Measurements from ENCODE around the gene BRD4.

The BRD4 gene

DNA sequence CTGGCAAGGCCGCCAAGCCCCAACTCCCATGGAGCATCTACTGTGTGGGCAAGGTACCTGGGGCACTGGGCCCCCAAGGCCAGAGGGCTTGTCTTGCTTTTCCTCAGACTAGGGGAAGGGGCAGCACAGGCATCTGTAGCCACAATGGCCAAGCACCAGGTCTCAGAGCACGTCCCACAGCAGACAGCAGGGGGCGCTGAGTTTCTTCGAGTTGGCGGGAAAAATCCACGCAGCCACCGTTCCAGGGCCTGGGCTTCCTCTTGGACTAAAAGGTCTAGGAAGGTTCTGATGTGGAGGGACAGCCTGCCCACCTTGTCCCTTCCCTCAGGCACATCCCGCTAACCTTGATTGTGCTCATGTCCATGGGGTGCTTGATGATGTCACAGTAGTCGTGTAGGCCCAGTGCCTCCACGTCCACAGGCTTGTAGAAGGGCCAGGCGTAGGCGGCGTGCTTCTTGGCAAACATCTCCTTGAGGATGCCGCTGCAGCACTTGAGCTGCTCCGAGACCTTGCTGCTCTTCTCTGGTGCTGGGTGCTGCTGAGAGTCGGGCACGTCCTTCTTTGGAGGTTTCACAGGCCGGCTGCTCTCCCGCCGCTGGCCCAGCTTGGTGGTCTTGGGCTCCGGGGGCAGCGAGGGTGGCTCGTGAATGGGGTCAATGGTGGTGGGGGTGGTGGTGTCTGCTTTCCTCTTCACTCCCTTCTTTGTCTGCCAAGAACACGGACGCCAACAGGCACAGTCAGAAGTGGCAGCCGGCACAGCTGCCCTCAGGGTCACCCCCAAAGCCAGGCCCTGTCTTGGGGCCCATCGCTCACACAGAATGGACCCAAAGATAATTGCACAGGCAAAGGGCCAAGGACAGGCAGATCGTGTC lies 68.0 kb downstream of the BRD4 start:
- DNase-seq = peak; percentile 52 to 82

DNA sequence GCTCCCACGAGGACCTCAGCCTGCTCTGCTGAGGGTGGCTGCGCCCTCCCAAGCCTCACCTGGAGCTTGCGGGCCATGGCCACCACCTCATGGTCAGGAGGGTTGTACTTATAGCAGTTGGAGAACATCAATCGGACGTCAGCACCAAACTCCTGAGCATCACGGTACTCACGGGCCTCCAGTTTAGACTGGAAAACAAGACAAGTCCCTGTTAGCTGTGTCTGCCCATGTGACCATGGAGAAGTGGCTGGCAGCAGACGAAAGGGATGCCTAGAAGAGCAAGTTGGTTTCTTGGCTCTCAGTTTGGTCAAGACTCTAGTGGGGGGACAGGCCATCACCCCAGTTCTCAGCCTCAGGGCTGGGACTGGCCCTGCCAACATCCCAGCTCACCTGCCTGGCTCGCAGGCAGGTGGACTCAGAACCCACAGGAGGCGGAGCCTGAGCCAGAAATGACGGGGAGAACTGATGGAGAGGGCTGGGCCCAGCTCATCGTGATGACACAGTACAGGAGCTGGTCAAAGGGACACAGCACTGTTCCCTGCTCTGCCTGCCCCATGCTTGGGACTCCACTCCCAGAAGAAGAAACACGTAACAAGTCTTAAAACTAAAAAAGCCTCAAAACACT lies 68.9 kb downstream of the BRD4 start:
- no peak for DNase-seq

DNA sequence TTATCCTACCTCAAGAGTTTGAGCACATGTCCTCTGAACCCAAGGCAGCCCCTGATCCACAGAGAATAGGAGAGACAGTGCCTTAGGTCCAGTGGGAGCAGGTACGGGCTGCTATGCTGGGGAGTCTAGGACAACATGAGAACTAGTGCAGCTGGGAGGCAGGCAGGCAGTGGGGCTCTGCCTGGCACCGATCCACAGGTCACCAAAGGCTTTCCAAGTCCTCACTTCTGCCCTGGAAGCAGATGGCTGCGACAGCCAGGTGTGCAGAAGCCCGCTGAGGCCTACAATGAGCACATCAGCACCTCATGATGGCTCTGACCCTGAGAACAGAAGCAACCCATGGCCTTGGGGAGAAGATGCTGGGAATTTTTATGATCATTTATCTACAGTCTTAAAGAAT lies 70.3 kb downstream of the BRD4 start:
- no peak for DNase-seq

DNA sequence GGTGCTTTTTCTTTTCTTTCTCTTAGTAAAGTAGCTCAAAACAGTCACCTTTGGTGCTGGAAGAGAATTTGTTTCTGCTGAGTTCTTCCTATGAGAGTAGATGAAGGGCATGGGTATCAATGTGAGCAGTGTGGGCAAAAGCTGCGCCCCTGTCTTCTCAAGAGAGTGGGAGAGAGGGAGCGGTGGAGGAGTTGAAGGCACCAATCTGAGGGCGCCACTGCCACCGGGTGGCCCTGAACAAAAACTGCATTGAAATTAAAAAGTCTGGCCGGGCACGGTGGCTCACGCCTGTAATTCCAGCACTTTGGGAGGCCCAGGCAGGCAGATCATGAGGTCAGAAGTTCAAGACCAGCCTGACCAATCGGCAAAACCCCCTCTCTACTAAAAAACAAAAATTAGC lies 71.4 kb downstream of the BRD4 start:
- DNase-seq = peak; percentile 5 to 43

DNA sequence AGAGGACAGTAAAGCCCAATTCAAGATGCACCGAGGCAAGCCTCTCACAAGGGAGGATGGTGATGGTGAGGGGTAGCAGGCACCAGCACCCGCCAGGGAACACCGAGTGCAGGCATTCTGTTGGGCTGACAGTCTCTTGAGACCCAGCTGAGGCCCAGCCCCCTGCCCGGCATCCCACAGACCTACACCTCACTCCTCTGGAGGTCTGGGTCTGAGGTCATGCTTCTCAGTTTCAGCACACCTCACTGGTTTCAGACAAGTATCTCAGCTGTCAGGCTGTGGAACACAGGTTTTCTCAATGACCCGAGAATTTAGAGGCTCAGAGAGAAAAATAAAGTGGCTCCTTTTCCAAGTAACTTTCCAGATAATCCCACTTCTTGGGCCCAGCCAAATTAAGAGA lies 72.4 kb downstream of the BRD4 start:
- DNase-seq = no peak

DNA sequence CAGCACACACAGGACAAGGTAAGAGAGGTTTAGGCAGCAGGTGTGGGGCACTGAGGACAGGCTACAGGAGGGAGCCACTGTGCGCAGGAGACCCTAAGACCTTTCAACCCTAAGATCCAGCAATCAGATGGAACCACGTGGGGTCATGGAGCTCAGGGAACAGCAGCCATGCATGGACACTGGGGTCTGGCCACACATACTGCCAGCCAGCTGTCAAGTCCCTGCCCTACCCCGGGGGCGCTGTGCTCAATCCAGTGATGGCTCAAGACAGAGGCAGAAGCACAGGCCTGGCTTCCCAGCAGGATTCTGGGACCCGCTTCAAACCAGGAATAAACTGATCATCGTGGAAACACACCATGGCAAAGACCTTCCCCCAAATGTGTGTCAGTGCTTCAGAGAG lies 74.6 kb downstream of the BRD4 start:
- DNase-seq = no peak

DNA sequence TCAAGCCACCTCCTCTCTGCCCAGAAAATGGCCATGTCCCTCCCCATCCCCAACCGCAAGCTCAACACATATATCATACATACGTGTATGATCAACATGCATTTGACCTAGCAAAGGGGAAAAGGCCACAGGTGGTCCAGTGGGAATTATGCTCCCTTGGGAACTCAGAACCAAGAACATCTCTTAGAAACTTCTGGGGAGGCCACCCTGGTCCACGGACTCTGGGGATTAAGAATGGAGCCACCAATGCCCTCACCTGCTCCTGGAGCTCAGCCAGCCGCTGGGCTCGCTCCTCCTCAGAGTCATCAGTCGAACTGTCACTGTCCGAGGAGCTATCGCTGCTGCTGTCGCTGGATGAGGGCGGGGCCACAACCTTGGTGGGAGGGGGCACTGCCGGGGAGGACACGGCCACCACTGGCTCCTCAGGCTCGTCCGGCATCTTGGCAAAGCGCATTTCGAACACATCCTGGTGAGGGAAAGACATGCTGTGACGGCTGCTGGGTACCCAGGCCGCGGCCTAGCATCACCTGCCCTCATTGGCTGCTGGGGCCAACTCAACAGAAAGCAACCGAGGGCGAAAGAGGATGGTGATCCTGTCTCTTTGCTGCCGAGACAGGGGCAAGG lies 75.5 kb downstream of the BRD4 start:
- DNase-seq = no peak

DNA sequence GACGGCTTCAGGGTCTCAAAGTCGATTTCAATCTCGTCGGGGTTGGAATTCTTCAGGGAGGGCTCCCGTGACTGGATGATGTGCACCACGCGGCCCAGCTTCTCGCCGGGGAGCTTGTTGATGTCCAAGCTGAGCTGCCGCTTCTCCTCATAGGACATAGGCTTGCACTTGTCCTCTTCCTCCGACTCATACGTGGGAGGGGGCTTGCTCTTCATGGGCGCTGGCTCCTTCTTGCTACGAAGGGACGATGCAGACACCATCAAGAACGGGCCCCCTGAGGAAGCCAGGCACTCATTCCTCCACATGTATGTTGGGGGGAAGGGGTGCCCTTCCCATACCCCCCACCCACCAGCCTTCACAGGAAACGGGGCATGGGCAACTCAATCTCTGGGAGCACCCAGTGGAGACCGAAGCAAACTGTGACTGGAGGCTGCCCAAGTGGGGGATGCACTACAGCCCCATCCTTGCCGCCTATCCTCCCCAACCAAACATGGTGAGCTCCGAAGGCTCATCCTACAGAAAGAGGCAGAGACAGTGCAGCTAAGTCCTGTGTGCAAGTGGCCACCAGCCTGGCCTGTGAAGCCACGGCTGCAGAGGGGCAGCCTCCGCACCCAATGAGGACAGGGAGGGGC lies 76.9 kb downstream of the BRD4 start:
- no peak for DNase-seq

DNA sequence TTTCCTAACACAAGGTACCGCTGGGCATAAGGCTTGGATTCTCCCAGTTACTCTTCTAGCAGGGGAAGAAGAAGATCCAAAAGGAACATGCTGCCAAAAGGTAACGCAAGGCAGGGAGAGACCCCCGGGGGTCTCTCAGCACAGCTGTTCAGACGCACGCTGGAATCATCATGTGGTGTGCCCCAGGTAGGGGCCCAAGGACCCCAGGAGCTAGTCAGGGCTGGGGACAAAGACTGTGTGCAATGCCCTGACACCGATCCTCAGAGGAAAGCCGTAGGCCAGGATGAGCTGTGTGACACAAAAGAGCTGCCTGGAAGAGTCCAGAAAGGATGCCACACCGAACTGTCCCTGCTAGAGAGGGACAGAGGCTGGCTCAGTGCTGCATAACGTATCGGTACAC lies 77.8 kb downstream of the BRD4 start:
- DNase-seq = no peak

DNA sequence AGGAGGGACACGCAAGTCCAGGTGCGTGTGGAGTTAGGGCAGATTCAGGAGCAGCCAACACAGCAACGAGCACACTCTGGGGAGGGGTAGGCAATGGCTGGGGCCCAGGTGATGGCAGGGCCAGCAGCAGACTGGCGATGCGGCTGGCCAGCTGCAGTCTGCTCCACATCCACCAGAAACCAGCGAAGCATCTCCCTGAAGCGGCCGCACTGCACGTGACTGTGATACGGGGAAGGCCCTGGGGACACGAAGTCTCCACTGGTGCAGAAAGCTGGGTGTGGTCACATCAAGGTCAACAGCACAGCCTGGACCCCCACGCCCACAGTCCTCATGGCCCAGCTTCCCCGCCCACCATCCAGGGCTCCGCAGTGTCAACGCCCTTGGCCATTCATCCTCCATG lies 78.8 kb downstream of the BRD4 start:
- no peak for DNase-seq

DNA sequence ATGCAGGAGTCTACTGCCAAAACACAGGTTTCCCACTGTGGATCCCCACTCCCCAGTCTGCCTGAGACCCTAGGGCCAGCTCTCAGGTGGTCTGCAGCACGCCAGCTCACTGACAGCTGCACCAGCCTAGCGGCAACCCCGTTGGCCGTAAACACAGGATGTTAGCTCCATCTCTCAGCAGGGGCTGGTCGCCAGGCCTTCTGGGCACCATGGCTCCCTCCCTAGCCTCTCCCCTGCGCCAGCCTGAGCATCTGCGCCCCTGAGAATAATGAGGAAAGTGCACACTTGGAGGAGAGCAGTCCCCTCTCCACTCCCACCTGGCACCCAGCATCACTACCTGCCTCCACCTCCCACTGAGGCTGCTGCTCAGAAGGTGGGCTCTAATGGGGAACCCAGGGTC lies 79.3 kb downstream of the BRD4 start:
- DNase-seq = peak in 1 of 2 experiments; percentile 18

DNA sequence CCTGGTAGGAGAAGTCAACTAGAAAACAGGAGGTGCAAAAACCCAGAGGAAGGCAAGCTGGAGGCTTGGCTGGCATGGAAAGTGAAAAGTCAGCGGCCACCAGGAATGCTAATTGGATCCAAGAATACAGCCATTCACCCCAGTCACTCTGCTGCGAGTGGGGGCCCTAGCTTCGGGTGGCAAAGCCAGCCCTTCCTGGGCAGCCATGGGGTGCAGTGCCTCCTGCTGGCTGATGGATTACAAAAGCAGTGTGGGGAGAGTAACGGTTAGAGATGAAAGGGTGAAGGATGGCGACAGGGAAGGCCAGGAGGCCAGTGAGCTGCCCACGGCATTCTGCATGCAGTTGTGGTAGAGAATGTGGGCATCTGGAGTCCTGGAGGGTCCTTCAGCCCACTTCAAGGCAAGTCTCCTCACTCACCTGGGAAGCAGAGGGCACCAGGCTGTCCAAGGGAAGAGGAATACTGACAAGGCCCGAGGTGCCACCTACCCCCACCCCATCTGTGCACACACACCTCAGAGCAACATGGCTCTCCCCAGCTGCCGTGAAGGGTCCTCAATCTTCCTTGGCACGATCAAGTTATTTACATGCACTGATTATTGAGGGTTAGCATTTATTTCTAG lies 79.8 kb downstream of the BRD4 start:
- no peak for DNase-seq

DNA sequence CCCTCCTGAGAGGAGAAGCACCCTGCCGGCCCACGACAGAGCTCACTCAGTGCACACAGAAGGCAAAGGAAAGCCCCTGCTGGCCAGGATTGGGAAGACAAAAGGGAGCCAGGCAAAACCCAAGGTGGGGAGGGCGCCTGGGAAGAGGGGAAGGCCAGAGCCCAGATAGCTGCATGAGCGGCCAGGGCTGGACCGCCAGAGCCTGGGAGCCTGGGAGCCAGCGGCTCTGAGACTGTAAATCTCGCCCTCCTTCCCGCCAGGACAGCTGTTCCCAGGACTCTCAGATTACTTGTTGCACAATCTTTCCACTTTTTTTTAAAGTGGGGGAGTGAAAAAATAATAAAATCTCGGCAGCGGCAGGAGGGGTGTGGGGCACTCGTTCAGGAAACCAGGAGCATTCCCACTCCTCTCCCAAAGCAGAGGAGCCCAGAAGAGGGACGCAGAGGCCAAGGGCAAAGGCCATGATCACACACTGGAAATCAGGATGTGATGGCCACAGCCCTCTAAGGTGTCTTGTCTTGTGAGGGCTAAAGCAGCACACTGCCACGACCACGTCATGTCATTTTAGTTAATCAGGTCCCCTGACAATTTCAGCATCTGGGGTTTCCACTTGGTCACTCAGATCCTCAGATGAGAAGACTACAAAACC lies 80.5 kb downstream of the BRD4 start:
- peak; percentile 34 to 56 for DNase-seq

DNA sequence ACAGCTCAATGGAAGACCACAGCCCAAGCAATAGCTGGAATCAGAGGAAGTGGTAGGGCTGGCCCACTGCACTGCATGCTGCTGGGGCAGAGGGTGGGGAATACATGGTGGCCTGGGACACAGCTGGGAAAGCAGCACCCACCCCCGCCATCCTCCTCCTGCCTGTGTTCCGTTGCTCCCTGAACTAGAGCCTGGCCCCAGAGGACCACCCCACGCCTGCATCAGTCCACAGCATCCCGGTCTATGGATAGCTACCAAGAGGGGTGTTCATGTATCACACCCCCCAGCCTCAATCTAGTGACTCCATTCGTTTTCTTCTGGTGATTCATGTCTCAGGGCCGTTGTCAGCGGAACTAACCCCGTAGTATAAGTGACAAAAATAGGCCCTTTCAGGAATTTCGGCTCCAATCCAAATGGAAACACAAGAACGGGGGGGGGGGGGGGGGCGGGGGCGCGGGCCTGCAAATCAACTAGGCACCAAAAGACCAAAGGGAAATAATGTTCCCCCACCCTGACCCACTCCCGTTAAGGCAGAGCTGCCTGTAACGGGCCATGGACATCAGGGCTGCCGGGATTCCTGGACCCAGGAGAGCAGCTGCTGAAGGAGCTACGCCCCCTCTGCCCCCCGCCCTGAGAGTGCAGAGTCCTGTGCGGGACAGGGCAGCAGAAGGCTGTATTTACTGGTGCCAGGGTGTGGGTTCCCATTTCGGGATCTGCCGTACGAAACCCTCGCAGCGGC lies 81.2 kb downstream of the BRD4 start:
- no peak for DNase-seq

DNA sequence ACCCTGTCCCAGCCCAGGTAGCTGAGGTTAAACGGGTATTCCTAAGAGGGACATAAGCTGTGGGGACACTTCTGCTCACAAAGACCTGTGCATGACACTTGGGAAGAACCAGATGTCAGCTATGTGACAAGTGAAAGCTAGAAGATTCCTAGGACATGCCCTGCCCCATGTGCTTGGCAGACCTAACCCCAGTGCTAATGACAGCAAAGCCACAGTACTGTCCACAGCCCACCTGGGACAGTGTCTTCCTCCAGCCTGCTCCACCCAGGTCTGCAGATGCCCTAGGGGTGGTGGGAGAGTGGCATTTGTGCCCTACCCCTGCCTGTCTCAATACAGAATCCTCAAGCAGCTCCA lies 81.7 kb downstream of the BRD4 start:
- DNase-seq = no peak

DNA sequence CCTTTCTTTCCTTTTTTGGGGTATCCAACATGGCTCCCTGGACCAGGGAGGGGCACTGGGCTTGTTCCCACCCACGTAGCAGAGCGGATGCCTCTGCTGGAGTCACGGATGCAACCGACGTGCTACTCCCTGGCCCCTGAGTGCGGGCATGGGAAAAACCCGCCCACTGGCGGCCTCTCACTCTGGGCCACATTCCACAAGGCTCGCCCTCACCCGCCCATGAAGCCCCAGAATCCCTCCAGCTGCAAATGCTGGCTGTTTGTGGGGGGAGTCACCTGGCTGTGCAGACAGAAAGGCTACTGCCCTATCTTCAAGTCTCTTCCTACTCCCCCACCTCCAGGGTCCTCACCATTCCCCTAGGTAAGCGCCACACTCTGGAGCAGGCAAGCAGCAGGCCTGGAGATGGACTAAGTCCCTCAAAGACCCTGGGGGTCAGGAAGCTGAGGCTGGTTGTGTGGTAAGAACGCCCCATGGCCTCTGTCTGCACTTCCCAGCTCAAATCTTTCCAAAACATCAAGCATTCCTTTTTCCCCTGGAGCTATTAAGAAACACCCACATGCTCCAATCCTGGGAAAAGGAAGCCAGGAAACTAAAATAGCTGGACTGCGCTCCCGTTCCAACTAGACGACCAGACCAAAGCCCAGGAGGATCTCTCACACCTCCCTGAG lies 82.2 kb downstream of the BRD4 start:
- DNase-seq = no peak

DNA sequence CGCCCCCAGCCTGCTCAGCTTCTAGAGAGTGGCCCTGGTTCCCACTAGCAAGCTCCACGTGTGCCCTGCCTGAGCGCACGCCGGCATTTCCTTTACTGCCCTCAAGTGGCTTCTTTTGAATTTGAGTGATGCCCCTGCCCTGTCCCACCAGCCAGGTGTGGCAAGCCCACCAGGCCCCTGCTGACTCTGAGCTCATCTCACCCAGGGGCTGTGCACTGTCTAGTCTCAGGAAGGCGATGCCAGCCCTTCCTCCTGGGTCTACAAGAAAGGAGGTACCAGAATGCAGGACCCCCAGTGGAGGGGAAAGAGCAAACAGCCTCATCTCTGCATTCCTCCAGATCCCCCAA lies 82.8 kb downstream of the BRD4 start:
- no peak for DNase-seq

DNA sequence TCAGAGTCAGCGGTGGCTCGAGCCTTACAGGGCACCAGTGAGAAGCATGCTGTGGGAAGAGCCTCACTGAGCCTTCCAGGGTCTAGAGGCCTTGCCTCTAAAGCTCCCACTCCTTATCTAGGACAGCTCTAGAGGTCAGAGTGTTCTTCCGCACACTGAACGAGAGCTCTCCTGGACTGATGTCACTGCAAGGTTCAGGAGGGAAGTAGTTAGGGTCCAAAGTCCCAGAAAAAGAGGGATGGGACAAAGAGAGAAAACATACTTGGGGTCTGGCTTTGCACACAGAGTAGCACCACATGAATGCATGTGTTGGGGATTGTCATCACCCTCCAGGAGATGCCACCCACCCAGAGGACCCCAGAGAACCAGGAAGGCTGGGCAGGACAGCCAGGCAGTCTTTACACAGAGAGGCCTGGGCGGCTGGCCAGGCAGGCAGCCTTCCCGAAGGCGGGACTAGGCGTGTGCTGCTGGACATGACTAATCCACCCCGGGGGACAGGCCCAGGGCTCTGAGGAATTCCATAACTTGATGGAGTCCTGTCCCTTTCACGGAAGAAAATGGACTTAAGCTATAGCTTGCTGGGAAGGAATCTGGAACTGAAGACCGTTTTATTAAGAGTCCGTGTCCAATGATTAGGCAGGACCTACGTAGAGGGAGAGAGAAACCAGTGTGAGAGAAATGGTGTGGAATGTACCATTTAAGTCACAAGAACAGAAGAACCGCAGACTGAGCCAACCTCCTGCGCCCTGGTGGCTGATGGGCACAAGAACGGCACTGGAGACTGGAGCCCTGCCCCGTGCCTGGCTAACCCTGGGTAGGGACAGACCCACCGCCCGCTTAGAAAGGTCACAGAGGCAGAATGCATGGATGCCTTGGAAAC lies 83.5 kb downstream of the BRD4 start:
- DNase-seq = no peak

DNA sequence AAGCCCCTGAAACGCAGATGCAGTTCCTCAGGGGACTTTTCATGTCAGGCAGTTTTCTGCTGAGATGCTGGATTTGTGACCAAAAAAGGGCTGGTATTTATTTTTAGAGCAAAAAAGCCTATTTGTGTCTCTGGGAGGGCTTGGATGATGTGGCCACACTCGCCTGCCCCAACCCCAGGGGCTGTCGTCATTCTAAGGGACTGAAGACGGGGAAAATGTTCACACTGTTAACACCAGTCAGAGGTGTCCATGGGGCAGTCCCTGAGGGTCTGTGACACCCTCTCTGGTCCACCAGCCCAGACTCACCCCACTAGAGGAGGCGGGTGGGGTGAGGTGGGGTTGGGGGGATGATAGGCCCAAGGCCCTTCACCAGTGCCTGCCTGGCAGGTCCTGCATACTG lies 84.2 kb downstream of the BRD4 start:
- no peak for DNase-seq

Data from NCI-H524 (cell line).